ENCODE results near the gene ADAMTS12.

Gene ADAMTS12

DNA sequence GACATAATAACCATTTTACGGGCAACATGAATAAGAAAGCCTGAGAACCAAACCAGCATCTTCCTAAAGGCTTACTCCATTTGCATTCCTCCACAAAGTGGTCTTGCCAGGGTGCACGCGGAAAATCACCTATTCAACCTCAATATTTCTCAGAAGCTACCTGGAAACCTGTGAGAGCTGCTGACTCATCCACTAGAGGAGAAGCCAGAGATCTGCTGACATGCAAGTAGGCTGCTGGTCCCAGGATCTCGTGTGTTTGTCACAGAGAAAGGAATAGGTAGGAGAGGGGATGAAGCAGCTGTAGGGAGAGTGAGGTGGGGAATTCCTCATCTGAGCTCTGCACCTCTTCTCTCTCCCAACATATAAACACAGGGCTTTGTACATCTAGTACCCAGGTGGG lies 138.1 kb downstream of the ADAMTS12 start:
- no peak for DNase-seq

DNA sequence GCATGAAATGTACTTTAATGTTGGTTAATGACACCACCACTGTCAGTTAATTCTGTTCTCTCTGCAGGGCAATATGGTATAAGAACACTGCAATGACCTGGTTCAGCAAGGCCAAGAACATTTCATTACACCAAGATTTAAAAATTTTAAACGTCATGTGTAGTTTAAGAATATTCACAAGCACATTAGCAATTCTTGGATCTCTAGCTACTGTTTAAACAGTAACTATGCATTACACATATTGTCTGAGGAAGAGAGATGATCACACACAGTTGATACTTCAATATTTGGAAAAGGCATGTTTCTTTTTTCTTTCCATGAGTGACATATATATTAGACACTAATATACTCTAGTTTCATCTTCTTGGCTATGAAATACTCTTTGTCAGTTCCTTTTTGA lies 143.0 kb downstream of the ADAMTS12 start:
- DNase-seq: no peak

DNA sequence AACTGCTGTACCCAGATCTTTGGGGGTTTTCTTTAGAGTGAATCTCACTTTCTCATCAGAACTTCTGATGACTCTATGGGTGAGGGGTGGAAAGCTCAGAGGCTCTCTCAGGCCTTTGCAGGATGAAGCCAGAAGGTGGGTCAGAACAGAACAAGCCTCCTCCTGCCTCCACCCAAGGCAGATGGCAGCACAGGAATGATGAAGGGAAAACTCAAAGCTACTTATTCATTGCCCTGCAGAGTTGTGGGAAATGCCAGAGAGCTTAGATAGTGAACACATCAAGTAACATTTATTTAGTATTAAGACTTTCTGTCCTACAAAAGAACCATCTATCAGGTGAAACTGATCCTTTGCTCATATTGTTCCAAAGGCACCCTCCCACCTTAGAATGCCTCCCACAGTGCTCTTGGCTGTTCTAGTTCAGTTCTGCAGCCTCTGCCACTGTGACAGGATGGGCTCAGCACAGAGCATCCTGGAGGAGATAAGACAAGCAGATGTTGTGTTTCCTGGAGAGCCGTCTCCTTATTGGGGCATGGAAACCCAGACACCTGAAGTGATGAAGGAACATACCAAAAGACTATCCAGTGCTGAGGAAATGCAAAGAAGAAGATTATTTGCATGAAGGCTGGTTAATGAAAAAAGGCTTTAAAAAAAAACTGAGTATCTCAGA lies 146.6 kb downstream of the ADAMTS12 start:
- DNase-seq: no peak

DNA sequence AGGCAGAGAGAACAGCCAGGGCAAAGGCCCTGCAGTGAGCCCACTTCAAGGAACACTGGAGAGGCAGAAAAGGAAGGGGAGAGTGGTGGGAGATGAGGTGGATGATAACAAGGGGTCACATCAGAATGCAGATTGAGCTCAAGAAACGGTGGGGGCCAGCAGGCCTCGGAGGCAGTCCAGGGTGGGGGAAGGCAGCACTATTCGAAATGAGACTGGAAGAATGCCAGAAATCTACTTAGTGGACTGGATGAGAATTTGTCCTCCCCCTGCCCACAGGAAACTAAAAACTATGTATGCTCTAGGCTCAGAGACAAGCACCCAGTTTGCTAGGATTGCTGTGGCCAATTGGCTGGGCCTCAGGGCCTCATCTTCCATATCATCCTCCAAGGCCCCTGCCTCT lies 148.7 kb downstream of the ADAMTS12 start:
- no peak for DNase-seq

DNA sequence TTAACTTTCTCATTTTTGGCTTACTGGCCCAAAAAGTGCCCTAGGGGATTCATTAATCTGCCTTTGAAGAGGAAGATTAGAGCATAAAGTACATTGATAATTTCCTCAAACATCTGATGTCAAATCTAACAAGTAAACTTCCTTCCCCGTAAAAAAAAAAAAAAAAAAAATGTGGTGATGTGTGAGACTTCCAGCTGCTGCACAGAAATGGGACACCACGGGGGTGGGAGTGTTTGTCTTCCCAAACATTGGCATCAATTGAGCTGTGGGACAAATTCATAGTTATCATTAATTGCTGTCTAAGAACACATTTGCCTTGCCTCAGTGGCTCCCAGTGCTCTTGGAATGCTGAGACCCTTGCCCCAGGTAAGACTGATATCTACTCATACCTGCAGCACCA lies 149.6 kb downstream of the ADAMTS12 start:
- DNase-seq: no peak

DNA sequence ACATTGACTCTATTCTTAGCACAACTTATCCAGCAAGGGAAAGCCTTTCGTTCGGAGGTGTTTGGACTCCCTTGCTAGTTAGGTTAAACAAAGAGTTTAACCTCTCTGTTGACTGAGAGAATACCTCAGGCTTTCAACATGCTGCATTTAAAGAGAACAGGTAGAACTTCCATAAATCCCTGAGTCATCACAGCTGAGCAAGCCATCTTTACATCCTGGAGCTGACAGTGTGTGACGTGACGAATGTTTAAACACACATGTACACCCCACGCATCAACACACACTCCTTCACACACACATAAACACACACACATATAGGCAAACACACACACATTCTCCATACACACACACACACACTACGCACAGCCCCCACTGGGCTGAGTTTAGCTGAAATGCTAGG lies 152.8 kb downstream of the ADAMTS12 start:
- DNase-seq: no peak

DNA sequence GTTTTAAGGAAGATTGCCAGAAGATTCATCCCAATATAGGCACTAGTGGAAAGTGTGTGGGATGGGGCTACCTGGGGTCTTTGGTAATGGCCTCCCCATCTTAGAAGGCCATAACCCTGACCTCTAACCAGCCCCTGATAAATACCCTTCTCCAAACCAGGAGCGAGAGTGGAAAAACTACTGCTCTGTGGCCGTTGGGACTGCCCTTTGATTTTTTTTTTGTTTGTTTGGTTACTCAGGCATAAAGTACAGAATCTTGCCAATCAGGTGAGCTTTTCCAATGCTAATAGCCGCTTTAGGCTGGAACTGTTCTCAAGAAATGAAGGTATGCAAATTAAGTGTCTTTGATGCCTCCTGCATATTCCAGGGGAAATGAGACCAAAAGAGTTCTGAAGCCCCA lies 153.7 kb downstream of the ADAMTS12 start:
- peak; percentile 12 for DNase-seq

DNA sequence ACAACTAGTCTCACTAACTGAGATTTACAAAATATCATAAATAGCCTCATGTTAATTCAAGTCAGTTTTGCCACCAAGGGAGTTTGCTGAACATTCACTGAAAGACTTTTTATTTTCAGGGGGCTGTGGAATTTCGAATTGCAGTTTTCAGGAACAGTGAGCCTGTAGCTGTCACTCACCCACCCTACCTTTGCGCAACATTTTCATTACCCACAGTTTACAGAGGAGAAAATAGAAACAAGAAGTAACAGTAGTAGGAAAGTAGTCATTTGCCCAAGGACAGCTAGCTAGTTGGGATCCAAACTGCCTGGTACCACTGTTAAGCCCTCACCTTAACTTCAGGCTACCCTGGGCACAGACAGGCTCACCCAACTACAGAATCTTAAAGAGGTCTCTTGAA lies 154.1 kb downstream of the ADAMTS12 start:
- no peak for DNase-seq

DNA sequence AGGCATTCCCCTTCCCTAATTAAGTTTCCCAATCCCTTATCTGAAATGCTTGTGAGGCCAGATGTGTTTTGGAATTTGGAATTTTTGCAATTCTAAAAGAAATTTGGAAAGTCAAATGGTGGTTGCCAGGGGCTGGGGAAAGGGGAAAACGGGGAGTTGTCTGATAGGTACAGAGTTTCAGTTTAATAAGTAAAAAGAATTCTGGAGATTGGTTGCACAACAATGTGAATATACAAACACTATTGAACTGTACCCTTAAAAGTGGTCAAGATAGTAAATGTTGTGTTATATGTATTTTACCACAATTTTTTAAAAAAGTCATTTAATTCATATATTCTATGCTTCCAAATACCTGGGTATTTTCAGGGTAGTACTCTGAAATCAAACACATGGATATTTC lies 154.5 kb downstream of the ADAMTS12 start:
- no peak for DNase-seq

DNA sequence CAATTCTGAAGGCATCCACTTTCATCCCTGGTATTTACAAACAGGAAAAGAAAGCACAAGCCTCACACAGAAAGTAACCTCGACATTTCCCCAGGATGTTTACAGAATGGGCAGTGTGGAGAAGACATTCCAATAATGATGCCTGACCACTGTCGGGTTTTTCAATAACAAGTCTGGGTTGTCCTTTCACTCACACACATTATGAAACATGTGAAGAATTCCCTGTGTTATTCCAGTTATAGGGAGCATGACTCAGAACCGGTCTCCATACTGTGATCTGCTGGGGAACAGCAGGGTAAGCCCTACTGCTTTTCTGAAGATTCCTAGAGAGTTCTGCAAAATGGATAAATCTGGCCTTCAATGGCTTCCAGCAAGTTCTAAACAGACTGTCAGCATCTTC lies 155.3 kb downstream of the ADAMTS12 start:
- no peak for DNase-seq

DNA sequence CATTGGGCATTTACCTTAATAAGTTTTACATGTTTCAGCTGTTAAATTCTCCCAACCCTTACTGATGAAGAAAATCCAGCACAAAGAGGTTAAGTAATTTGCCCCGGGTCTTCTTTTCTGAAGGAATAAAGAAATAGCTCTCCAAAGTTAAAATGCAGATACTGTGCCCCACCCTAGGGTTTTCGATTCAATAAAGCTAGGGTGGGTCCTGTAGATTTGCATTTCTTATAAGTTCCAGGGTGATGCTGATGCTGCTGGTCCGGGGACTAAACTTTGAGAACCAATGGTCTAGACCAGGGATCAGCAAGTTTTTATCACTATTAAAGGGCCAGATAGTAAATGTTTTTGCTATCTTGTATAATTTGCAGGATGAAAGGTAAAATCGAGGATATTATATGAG lies 156.7 kb downstream of the ADAMTS12 start:
- no peak for DNase-seq

DNA sequence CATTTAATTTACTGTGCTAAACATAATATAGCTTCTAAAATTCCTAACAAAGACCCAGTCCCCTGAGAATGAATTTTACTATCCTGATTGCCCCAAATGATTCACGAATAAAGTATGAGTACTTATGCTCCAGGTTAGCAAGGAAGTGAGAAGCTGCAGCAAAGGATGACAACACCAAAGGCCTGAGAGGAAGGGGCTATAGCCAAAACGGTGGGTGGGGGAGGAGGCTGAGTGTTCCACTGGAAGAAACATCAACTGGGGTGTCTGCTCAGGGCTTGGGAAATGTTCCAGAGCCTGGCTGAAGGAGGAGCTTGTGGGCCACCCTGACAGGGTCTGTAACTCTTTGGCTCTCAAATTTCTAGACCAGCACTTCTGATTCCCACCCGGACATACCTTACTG lies 157.3 kb downstream of the ADAMTS12 start:
- DNase-seq: no peak

DNA sequence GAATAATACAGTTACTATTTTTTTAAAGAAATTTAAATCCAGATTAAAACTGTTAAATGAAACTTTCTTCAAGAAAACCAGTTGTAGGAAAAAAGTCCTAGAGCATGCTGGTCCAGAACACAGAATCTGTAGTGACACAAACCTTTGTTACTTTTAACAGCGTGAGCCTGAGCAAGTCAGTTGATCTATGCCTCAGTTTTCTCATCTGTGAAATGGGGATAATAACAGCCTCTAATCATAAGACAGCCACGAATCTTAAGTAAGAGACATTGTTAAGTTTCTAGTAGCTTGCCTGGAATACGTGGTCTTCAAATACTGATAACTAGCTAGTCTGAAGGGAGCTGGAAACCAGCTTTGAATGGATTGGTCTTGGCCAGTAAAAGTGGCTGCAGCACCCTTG lies 158.6 kb downstream of the ADAMTS12 start:
- no peak for DNase-seq

DNA sequence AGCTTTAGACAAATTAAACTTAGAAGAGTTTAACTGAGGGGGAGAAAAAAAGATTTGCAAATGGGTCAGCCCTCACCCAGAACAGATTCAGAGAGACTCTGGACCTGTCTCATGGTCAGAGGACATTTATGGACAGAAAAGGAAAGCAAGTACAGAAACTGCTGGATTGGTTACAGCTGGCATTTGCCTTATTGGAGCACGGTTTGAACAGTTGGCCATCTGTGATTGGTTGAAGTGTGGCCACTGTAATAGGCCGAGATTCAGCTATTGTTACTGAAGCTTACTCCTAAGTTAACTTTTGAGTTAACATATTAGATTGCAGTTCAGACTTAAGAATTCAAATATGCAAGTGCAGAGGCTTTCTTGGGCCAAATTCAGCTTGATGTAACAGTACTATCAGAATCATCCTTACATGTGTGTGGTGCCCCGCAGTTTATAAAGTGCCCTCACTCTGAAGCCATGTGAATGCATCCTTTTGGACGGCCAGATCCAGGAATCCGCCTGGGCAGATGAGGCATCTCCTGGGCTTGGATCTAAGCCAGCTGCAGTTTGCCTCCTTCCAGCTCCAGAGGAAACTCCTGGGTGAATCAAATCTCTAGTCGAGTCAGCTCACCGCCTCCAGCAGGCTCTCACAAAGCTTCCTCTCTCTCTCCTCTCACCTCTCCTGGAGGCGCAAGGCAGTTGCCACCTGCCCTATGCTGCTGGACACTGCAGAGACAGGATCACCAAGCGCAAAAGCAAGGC lies 165.2 kb downstream of the ADAMTS12 start:
- no peak for DNase-seq

DNA sequence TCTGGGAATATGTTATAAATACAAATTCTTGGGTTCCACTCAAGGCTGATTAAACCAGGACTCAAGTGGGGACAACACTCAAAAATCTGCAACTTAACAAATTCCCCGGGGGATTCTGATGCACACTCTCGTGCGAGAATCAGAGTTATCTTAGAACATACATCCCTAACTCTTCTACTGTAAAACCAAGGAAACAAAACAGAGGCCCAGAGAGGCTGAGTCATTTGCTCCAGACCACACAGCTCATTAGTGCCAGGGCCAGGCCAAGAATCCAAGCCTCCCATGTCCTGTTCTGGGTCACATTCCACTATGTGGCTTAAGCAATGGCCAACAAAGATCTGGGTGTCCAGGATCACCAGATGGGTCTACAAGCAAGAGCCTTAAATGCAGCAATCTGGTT lies 166.0 kb downstream of the ADAMTS12 start:
- no peak for DNase-seq

DNA sequence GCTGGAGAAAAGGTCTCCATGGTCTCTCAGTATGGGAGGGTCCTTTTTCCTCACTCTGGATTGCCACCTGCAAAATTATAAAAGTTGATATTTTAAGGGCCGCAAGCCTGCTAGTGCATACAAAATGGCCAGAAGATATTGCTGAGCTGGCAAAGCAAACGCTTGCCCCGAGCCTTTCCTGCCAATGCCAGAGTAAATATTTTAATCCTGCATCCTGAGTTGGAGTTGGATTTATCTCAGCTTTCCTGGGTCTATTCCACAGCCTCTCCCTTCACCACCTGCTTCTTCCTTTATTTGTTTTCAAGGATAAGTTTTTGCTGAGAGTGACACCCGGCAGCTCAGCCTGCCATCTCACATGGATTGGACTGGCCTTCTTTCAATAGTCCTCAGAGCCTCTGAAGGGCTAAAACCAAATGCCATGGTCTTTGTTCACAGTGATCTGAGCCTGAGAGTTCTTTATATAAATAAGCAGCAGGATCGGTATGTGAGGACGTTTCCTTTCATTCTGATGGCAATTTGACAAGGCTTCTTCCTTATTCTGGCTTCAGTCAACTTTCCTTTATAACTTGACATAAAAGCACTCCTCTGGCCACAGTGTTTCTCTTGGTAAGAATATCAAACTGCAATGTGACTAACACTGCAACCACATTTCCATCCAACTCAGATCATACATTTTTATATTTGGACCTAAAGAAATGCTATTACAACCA lies 170.1 kb downstream of the ADAMTS12 start:
- DNase-seq: no peak

DNA sequence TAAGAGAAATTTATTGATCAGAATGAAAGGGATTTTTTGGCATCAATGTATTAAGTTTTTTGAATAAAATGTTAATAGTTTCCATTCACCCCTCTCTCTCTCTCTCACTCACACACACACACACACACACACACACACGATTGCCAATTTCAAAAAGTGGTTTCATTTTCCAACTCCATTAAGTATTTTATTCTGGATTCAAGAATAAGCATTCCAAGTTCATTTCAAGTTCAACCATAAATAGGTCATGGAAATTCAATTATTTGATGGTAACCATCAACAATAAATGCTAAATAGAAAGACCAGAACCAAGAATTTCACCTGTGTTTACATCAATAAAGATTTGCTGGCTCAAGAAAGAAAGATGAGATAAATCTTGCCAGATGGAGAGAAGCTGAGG lies 171.6 kb downstream of the ADAMTS12 start:
- DNase-seq: no peak

DNA sequence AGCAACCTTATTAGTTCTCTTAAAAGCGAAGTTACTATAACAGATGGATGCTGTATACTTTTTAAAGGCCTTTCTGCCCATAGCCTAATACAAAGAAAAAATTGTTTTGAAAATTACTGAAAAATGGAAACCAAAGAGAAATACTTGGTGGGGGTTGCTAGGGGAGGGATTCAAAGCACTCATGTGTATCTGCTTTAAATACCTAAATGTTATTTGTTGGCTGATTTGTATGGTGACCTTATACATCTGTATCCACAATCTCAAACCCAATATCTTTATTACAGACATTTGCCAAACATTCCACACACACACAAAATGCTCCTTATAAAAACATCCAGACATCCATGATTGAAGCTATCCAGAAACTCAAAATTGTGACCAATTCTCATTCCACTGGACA lies 172.0 kb downstream of the ADAMTS12 start:
- no peak for DNase-seq

DNA sequence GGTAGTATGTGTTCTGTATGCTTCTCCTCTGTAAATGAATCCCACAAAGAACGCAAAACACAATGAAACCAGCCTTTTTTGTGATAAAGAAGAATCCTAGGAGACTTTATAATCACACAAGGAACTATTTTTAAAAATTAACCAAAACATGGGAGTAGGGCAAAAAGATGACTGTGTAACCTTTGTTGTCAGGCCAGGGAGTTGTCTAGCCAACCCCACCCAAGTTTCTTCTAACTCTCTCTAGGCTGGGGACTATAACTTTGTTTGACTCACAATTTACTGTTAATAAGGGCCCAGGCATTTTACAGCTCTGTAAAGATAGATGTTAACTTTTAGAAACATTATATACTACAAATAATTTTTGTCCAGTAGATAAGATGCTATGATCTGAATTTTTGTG lies 176.1 kb downstream of the ADAMTS12 start:
- no peak for DNase-seq

DNA sequence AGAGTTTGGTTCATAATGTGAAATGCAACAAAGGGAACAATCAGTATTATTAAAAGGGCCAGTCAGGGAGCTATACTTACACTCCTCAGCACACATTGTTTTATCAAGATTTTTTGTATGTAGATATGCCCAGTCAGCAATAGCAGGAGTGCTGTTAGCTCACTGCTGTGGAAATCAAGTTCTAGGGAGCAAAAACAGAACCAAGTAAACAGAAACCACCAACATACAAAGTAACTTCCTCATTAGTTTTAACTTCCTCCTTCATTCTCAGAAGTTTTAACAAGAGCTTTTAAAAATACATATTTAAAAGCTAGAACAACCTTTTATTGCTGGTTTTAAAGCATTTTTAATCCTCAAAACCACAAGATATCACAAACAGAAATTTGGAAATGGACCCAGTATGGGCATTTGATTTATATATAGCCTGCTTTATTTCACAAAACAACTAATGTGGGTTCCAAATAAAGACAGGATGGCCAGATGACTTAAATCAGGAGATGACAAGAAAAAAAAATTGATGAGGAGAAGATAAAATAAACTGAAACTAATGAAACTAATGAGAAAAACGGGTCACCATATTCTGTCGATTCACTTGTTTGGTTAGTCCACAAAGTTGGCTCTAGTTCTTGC lies 178.5 kb downstream of the ADAMTS12 start:
- DNase-seq: no peak

DNA sequence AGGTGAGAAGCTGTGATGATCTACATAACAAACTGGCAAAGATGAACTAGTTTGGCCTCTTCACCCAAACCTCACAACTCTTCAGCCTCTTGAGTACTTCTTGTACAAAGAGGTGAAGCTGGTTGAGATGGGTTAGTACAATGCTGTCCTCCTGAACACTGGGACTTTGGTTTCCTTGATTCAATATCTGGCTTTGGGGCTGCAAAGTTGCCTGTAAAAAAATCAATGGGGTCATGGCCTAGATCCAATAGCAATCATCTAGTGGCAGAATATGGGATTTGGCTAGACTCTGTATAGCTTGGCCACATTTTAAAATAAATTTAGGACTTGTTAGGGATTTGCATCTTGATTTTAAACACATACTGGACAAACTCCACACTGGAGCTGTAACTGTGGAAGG lies 179.1 kb downstream of the ADAMTS12 start:
- DNase-seq: no peak

DNA sequence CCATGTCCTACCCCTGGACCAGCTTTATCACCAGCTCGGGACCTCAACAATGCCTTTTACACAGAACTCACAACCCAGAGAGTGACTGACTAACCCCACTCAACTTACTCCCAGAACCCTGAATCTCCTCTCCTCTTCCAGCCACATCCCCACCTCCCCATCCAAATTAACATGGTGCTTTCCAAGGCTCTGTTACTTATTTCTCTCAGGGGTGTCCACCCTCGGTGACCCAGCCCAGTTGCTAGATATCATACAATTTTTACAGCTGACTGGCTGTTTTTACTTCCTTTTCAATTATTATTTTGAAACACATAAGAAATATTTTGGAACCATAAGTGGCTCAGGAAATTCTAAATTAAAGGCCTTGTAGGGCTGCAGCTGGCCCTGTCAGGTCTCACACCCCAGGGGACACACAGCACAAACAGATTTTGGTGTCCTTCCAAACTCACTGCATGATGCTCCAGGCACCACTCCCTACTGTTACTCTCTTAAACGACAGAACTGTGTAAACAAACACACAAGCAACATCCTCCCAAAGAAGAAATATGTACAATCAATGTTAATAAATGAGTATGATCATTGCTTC lies 180.6 kb downstream of the ADAMTS12 start:
- no peak for DNase-seq

DNA sequence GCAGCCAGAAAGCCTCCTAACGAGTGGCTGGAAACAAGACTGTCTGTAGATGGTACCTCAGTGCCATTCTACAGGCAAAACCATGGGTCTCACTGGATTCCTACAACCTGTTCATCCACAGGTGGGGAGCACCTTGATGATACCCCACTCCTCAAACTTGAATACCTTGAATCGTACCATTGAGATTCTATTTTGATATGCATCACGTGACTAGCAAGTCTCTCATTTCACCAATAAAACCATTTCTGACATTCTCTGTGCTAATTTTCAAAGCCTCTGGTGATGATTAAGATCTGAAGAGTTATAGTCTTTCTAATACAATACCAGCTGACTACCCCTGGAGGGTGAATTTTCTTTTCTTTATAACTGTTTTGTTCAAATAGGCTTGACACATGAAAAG lies 188.9 kb downstream of the ADAMTS12 start:
- no peak for DNase-seq
